RCC 7860 (cell line): ENCODE data around the gene SCYL3.
"Not testable (repeated sequence)": the region's sequence is repeated elsewhere in the genome, so short reads cannot be mapped to it uniquely, and the experiment has no call there.

ENCODE experiments used
- DNase-seq: peaks from one replicate; pipeline ENCODE4 v3.0.0-alpha.2; 2015; ENCODE audit warnings: low spot score
- FAIRE-seq: peaks from 2 replicates; lab custom pipeline; 2012; peaks lifted over from hg19 to GRCh38; lab: Jason Lieb, UNC

Gene SCYL3

DNA sequence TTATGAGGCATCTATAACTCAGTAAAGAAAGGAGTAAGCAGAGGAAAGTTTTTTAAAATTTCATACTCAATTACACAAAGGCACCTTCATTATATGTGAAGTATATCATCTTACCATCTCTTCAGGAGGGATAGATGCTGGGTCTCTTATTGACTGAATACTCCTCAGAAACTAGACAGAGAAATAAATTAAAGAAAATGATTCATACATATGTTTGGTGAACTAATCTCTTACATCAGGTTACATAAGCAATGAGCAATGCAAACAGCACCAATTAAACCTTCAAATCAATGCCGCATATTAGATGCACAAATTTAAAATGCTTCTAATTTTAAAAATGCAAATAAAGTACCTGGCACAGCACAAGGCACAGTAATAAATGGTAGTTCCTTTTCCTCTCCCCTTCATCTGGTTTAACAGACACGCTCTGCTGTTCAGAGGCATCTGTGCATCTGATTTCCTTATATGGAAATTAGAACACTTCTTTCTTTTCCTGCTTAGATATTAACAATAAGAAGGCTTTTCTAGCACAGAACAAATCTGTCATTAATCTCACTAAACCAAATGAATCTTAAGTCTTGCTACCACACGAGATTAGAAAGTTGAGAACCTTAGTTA lies 20.0 kb downstream of the SCYL3 start:
- FAIRE-seq (no peak), DNase-seq (no peak)

DNA sequence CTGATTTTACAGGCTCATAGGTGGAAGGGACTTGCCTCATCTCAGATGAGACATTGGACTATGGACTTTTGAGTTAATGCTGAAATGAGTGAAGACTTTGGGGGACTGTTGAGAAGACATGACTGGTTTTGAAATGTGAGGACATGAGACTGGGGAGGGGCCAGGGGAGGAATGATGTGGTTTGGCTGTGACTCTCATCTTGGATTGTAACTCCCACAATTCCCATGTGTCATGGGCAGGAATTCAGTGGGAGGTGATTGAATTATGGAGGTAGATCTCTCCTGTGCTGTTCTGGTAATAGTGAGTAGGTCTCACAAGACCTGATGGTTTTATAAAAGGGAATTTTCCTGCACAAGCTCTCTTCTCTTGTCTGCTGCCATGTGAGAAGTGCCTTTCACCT lies 20.8 kb downstream of the SCYL3 start:
- no peak for FAIRE-seq
- DNase-seq = no peak

DNA sequence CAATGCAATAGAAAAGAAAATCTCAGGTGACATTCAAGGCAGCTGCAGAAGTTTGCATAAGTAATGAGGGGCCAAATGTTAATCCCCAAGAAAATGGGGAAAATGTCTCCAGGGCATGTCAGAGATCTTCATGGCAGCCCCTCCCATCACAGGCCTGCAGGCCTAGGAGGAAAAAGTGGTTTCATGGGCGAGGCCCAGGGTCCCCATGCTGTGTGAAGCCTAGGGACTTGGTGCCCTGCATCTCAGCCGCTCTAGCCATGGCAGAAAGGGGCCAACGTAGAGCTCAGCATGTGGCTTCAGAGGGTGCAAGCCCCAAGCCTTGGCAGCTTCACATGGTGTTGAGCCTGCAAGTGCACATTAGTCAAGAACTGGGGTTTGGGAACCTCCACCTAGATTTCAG lies 21.7 kb downstream of the SCYL3 start:
- not testable (repeated sequence) for DNase-seq, FAIRE-seq

DNA sequence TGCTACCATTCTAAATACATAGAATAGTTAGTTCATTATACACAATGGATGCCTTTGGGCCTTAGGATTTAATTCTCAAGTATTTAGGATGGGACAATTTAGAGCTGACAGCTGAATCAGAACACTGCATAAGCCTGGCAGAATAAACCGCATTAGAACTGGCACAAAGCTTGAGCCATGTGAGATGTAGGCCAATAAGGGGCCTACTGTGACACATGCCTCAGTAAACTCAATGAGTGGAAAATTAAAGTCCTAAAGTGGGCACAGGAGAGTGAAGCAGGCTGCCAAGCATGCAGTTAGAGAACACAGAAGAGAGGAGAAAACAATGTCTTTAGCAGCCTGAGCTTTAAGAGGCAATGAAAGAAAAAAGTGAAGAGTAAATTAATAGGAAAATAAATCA lies 24.3 kb downstream of the SCYL3 start:
- FAIRE-seq (no peak), DNase-seq (no peak)

DNA sequence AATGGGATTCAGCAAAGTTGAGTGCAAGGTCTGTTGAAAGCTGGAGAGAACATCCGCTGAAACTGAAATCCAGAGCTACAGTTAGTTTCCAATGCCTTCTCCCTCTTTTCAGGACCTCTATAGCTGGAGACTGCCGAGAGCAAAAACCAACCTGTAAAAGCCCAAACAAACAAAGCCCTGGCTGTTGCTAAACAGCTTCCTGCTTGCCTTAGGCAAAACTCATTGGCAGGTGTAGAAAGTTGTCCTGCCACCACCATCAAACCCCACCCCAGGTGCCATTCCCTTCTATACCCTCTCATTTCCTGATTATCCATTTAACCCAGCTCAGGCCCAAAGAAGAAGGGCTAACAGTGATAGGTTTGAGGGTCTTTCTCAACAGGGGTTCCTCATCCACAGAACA lies 24.7 kb downstream of the SCYL3 start:
- no peak for DNase-seq
- no peak for FAIRE-seq

DNA sequence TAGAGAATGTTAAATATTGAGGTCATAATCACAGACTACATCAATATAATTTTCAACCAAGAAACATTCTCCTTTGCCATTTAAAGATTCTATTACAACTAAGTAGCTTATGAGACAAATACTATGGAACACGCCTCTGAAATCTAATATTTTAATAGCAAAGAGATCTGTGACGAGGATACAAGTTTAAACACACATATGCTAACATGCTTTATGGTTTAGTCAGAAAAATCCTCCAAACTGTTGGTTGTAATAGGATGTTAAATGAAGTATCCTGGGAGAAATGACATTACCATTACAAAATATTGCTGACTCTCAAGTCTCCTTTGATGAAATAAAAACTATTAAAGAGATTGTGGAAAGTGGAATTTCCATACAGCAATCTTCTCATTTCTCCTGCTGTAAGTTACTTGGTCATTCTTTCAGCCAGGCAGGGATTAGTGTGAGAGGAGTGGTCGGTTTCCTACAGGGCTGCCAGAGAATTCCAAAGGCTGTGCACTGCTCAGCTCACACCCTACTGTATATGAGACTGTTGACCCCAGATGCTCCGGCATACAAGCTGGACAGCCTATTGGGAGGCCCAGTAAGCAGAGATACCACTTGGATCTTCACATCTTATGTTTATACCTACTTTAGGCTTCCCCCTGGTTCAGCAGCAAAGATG lies 26.6 kb downstream of the SCYL3 start:
- FAIRE-seq = no peak

DNA sequence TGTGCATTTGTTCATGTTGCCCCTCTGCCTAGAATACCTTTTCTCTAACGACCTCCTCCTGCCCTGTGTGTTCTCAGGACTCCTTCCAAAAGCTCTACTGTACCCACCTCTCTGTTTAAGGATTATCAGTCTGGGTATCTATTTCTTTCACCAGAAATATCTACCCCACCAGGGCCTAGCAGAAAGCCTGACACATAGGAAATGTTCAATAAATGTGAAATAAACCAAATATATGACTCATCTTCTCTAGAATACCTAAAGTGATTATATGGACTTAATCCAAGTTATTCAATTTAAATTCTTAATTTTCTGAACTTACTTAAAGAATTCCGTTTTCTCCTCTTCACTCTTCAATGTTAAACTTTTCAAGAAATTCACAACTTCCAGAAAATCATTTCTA lies 27.1 kb downstream of the SCYL3 start:
- no peak for FAIRE-seq
- no peak for DNase-seq

More for the DNA sequence above, 26.6 kb downstream of the SCYL3 start:
- no peak for DNase-seq

DNA sequence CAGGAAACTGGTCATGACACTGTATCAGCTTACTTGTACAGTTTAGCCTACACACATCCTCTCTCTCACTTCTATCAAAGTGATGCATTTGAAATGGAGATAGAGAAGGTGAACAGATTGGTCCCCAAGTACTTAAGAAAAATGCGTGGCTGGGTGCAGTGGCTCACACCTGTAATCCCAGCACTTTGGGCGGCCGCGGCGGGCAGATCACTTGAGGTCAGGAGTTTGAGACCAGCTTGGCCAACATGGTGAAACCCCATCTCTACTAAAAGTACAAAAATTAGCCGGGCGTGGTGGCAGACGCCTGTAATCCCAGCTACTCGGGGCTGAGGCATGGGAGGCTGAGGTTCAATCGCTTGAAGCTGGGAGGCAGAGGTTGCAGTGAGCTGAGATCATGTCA lies 29.2 kb downstream of the SCYL3 start:
- not testable (repeated sequence) for FAIRE-seq

DNA sequence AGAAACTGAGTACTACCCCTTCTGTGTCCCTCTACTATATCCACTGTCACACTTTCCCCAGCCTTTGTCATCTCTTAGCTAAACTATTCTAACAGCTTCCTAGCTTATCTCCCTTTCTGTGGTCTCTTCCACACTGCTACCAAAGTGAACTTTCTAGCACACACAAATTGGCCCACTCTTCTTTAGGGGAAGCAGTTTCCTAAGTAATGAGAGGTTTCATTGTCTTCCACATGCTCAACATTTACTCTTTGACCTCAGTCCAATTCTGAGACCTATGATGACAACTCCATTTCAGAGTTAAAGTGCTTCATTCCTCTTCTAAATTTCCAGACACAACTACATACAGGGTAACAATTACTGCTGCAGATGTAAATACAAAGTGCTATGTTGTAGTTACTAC lies 32.9 kb downstream of the SCYL3 start:
- DNase-seq (no peak), FAIRE-seq (no peak)

More for the DNA sequence above, 29.2 kb downstream of the SCYL3 start:
- DNase-seq = not testable (repeated sequence)

DNA sequence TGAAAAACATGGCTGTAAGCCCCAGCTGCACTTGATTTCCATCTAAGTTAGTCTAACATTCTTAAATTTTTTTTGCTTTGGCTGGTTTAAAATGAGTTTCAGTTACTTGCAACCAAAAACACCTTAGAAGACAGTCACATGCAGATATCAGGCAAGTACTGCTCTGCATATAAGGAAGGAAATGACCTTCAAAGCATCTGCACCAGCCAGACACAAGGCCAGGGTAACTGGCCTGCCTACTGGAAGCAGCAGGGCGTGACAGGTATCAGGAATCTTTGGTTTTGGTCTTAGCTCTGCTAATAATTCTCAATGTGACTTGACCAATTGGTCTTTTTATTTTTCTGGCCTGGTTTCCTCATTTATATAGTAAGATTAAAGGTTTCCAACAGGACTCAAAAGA lies 33.5 kb downstream of the SCYL3 start:
- FAIRE-seq (no peak), DNase-seq (no peak)

DNA sequence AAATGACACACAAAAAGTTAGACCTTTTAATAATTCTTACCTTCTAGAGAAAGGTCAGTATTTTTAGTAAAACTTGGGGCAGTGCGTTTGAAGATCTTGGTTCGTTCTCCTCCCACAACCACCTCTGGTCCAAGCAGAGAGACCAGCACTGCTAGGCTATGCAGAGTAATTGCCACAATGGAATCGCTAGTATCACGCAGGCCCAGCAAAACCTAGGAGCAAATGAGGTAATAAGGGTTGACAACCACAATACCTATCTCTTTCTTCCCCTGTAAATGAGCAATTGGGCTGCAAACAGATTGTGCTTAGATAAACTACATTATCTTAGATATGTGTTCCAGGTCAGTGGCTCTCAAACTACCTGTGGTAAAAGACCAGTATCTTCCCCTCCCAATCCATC lies 34.7 kb downstream of the SCYL3 start:
- DNase-seq (no peak), FAIRE-seq (no peak)

DNA sequence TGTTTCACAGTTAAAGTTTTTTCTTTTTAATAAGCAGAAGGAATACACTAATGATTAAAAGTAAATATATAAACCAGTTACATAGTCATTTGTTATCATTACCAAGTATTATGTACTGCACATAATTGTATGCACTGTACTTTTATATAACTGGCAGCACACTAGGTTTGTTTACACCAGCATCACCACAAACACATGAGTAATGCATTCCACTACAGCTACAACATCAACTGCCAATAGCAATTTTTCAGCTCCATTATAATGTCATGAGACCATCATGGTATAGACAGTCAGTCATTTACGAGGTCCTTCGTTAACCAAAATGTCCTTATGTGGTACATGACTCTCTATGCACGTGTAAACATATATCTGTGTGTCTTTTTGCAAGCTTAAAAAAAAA lies 35.2 kb downstream of the SCYL3 start:
- FAIRE-seq = no peak

DNA sequence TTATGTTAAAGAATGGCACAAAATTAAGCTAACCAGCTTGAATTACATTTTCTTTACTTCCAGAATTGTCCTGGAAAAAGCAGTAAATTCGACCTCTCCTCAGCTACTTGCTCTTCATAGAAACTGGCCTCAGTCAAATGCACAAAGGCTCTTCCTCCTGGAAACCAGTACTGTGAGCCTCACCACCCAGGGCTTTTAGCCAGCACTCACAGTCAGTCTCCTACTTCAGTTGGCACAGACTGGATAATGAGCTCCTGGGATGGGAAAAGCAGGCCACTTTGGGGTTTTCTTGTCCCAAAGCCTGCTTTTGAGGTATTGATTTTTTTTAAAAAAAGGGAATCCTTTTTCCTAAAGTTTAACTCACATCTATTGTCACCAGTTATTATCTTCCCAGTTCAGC lies 40.4 kb downstream of the SCYL3 start:
- DNase-seq = no peak
- FAIRE-seq = no peak

More for the DNA sequence above, 35.2 kb downstream of the SCYL3 start:
- no peak for DNase-seq

DNA sequence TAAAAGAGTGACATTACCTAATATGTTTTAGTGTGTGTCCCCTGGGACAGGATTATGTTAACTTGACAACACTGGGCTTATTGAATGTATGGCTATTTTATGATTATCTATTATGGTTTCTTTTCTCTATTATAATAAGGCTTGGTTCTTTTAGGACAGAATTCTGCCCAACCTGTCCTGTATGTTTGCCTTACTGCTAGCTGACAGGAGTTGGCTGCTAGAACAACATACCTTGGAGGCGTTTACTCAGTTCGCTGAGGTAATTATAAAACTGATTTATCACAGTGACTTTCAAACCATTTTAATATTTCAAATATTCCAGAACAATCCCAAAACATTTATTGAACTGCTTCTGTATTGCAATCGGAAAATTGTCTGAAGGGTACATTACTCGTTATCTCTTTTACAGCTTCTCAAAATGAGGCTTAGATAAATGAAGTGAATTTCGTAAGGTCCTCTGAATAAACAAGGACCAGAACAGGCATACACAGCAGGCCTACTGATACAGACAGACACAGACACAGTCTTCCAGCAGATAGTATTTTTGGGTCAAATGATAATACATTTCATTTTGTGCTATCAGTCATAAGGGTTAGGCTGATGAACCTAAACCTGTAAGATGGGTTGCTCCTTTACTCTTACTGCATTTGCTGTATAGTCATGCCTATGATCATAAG lies 44.2 kb downstream of the SCYL3 start:
- FAIRE-seq = no peak
- DNase-seq = no peak

DNA sequence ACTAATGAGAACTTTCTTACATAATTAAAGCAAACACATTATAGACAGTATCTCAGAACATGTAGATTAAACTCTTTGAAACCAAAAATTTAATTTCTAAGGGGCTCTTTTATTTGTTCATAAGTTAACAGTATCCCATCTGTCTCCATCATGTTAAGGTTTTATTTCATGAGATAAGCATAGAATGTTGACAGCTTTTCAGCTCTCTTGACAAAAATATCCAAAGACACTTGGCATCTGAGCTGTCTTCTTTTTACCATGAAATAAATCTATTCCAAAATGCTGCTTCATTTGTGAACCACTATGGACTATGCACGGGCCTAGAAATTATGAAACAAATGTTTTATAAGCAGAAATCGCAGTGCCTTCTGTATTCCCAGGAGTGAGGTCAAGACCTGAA lies 45.2 kb downstream of the SCYL3 start:
- no peak for DNase-seq
- FAIRE-seq = no peak

DNA sequence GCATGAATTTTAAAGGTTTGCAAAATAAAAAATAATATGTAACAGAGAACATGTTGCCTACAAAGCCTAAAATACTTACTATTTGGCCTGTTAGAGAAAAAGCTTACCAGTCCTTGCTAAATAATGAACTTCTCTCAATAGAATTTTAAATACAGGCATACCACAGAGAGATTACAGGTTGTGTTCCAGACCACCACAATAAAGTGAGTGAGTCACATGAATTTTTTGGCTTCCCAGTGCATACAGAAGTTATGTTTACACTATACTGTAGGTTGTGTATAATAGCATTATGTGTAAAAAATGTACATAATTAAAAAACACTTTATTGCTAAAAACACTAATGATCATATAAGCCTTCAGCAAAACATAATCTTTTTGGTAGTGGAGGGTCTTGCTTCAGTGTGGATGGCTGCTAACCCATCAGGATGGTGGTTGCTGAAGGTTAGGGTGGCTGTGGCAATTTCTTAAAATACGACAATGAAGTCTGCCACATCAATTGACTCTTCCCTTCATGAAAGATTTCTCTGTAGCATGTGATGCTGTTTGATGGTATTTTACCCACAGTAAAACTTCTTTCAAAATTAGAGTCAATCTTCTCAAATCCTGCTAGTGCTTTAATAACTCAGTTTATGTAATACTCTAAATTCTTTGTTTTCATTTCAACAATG lies 48.6 kb downstream of the SCYL3 start:
- no peak for DNase-seq
- FAIRE-seq = no peak

DNA sequence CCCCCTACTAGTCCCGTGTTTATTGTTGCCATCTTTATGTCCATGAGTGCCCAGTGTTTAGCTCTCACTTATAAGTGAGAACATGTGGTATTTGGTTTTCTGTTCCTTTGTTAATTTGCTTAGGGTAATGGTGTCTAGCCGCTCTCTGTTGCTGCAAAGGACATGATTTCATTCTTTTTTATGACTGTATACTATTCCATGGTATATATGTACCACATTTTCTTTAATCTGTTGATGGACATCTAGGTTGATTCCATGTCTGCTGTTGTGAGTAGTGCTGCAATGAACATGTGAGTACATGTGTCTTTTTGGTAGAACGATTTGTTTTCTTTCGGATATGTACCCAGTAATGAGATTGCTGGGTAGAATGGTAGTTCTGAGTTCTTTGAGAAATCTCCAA lies 54.8 kb downstream of the SCYL3 start:
- FAIRE-seq (no peak), DNase-seq (no peak)

DNA sequence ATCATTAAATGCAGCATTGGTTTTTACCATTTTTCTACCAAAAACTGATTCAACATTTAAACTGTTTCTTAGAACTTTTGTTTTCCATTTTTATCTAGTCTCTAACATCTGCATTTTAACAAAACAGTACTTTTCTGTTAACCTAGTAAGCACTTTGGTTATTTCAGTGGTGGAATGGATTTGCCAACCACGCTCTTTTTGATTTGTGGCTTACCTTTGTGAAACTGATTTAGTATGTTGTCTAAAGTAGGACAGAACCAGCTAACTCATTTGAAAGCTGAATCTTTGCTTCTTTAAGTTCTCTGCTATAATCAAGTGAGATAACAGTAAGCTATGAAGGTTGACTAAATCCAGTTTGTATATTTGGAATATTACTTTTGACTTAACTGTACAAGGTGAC lies 57.5 kb downstream of the SCYL3 start:
- FAIRE-seq (no peak), DNase-seq (no peak)

DNA sequence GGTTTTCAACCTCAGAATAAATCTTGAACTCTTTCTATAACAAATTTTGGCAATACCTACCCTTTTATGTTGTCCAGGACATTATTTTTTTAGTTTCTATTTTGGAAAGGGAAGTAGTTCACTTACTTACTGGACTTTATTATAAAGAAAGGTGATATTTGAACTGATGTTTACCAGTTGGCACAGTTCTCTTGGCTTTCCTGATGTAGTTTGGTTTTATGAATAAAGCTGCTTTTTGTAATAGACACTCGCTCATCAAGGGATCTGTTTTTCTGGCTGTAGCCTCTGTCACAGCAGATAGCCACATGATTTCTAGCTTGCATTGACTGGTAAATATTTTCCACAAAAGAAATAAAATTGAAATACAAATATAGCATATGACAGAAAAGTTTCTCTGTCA lies 58.0 kb downstream of the SCYL3 start:
- DNase-seq = no peak
- FAIRE-seq = no peak

DNA sequence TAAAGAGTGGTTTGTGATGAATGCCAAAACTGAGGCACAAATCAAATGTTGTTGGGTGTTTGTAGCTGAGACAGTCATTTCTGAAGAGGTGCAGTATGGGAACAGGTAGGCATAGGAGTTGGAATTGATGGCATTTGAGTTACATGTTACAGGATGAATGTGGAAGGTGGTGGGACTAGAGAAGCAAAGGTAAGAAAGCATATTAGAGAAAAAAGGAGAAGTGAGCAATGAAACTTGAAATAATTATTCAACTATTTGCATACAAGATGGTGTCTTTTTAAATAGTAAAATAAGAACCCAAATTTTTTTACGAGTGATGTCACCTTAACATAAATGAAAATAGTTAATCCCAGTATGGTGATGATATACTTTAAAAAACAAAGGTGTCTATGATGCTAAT lies 58.8 kb downstream of the SCYL3 start:
- DNase-seq = no peak
- FAIRE-seq = no peak

DNA sequence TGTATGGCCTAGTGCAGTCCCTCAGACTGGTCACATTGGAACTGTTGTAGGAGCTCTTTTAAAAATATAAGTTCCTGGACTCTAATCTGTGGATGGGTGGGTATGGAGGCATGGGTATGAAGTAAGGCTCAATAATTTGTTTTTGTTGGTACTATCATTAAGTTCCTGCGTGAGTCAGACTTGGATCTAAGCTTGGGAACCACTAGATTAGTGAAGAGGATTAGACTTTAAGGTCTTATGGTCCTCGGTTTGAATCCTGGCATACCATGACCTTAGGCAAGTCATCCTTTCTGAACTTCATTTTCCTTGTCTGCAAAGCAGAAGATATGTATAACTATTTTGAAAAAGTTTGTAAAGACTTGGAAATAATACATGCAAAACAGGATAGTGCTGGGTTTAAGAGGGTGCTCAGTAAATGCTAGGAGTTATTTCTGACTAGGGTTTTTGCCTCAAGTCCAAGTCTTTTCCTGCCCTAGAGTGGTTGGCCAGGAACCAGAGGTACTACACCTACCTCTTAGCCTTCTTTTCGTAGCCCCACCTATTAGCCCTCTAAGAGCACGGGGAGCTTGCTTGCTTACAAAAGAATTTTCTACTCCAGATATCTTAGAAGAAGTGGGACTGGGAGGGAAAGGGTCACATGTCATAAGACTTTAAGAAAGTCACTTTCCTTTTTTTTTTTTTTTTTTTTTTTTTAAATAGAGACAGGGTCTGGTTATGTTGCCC lies 60.4 kb downstream of the SCYL3 start:
- FAIRE-seq = no peak
- DNase-seq = no peak
